ENCODE results near the gene GPR157.

GPR157 gene

GRCh38 chr1:9085306-9085940 is 43.5 kb downstream of the GPR157 start:
- H3K4me3 ChIP-seq (ENCODE audit: low read depth, low read length) = no peak overlapping the region
- TF ChIP-seq CTCF (IDR thresholded peaks at IDR 0.05; ENCODE audit: insufficient read depth, low read length, missing control alignments) = no peak
- no peak for DNase-seq (ENCODE audit: low read depth, low spot score)
- POLR2A ChIA-PET = interaction anchor here (0.6 kb wide), 1 partner anchor 206 kb away, joined by 5 read pairs; no protein-coding TSS in a partner anchor
- CTCF ChIA-PET = interaction anchor here (0.9 to 2.7 kb wide), 5 partner anchors 10 to 507 kb away, joined by 3 to 10 read pairs (median 8); no protein-coding TSS in a partner anchor

DNA sequence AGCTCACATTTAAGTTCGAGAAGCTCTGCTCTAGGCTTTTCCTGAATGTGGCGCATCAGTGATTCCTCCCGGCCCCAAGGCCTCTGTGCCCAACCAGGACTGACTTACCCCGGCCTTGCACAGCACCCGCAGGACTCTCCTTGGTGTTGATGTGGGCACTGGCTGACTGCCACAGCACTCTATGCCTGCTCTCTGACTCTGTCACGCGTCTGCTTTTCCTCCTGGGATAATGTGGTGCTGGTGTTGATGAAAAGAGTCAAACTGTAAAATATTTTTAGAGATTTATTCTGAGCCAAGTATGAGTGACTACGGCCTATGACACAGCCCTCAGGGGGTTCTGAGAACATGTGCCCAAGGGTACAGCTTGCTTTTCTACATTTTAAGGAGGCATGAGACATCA is 44.0 kb downstream of the GPR157 start:
- H3K4me3 ChIP-seq (ENCODE audit: low read depth, low read length) = no peak overlapping the region
- POLR2A ChIA-PET = no interaction called here
- no peak for TF ChIP-seq CTCF (IDR thresholded peaks at IDR 0.05; ENCODE audit: insufficient read depth, low read length, missing control alignments)
- CTCF ChIA-PET = interaction anchor here (0.9 to 2.7 kb wide), 4 partner anchors 11 to 508 kb away, joined by 3 to 10 read pairs (median 7); no protein-coding TSS in a partner anchor
- DNase-seq (ENCODE audit: low read depth, low spot score) = no peak

GRCh38 chr1:9081473-9081872 is 47.4 kb downstream of the GPR157 start:
- TF ChIP-seq CTCF (IDR thresholded peaks at IDR 0.05; ENCODE audit: insufficient read depth, low read length, missing control alignments) = no peak
- DNase-seq (ENCODE audit: low read depth, low spot score) = no peak
- CTCF ChIA-PET = interaction anchor here (0.7 to 1.8 kb wide), 5 partner anchors 9 to 164 kb away, joined by 3 to 4 read pairs (median 3); no protein-coding TSS in a partner anchor
- H3K4me3 ChIP-seq (ENCODE audit: low read depth, low read length) = no peak overlapping the region
- POLR2A ChIA-PET = no interaction called here

DNA sequence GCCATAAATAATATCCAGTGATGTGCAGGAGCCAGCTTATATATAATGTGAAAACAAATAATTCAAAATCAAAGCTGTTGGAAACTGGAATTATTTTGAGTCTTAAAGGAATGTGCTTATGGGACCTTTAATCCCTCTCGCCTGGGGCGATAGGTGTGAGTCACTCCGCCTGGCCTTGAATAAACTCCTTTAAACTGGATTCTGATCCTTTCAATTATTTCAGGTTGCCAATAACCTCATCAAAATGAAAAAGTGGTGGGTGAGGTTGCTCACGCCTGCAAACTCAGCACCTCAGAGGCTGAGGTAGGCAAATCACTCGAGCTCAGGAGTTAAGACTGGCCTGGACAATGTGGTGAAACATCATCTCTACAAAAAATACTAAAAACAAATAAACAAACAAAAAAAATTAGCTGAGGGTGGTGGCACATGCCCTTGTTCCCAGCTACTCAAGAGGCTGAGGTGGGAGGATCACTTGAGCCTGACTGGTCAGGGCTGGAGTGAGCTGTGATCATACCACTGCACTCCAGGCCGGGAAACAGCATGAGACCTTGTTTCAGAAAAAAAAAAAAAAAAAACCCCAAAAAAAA is 48.1 kb downstream of the GPR157 start:
- no peak overlapping the region for H3K4me3 ChIP-seq (ENCODE audit: low read depth, low read length)
- no peak for DNase-seq (ENCODE audit: low read depth, low spot score)
- POLR2A ChIA-PET = no interaction called here
- TF ChIP-seq CTCF (IDR thresholded peaks at IDR 0.05; ENCODE audit: insufficient read depth, low read length, missing control alignments) = no peak
- CTCF ChIA-PET = interaction anchor here (0.8 to 1.8 kb wide), 6 partner anchors 17 to 178 kb away, joined by 3 to 6 read pairs (median 4); no protein-coding TSS in a partner anchor

DNA sequence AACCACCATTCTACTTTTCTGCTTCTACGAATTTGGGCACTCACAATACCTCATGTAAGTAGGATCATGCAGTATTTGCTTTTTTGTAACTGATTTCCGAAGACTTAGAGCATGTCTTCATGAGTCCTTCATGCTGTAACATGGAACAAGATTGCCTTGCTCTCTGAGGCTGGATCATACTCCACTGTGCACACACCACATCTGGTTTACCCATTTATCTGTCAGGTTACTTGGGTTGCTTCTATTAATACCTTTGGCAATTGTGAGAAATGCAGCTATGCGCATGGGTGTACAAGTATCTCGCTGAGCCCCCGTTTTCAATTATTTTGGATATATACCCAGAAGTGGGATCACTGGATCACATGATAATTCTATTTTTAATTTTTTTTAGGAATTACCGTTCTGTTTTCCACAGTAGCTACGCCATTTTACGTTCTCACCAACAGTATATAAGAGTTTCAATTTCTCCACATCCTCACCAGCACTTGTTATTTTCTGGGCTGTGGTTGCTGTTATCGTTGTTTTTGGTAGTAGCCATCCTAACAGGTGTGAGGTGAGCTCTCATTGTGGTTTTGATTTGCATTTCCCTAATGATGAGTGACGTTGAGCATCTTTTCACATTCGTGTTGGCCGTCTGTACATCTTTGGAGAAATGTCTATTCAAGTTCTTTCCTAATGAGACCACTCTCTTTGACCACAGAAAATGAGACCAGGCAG is 48.8 kb downstream of the GPR157 start:
- ChIA-PET POLR2A (no interaction called here), CTCF (interaction anchor here (0.8 to 1.8 kb wide), 6 partner anchors 18 to 177 kb away, joined by 3 to 6 read pairs (median 4); no protein-coding TSS in a partner anchor)
- TF ChIP-seq CTCF (IDR thresholded peaks at IDR 0.05; ENCODE audit: insufficient read depth, low read length, missing control alignments) = no peak
- H3K4me3 ChIP-seq (ENCODE audit: low read depth, low read length) = no peak overlapping the region
- no peak for DNase-seq (ENCODE audit: low read depth, low spot score)

All from AG04449 (cell line).